Measurements from ENCODE around the gene PLA2G3.
A peak's percentile ranks its signal among the peaks of the same experiment; 100 is the strongest.
"Not testable (repeated sequence)": the region's sequence is repeated elsewhere in the genome, so short reads cannot be mapped to it uniquely, and the experiment has no call there.

Gene PLA2G3

GRCh38 chr22:31099841-31100761 is 40.2 kb downstream of the PLA2G3 start:
- DNase-seq (ENCODE audit: low spot score): no peak

GRCh38 chr22:31099386-31099785 is 40.9 kb downstream of the PLA2G3 start:
- DNase-seq (ENCODE audit: low spot score): no peak

GRCh38 chr22:31098632-31099110 is 41.6 kb downstream of the PLA2G3 start:
- DNase-seq (ENCODE audit: low spot score): peak; percentile 93

GRCh38 chr22:31097941-31098631 is 42.2 kb downstream of the PLA2G3 start:
- DNase-seq (ENCODE audit: low spot score): no peak

GRCh38 chr22:31097539-31097938 is 42.8 kb downstream of the PLA2G3 start:
- DNase-seq (ENCODE audit: low spot score): not testable (repeated sequence)

- DNase-seq (ENCODE audit: low spot score): no peak
These were observed 43.5 kb downstream of the PLA2G3 start for GRCh38 chr22:31096657-31097279.

- no peak for DNase-seq (ENCODE audit: low spot score)
These were observed 44.6 kb downstream of the PLA2G3 start for GRCh38 chr22:31095637-31096249.

- DNase-seq (ENCODE audit: low spot score): no peak
These were observed 45.6 kb downstream of the PLA2G3 start for GRCh38 chr22:31094741-31095140.

- no peak for DNase-seq (ENCODE audit: low spot score)
These were observed 46.2 kb downstream of the PLA2G3 start for GRCh38 chr22:31094021-31094551.

- no peak for DNase-seq (ENCODE audit: low spot score)
These were observed 47.0 kb downstream of the PLA2G3 start for GRCh38 chr22:31093086-31093850.

GRCh38 chr22:31092161-31092560 is 48.1 kb downstream of the PLA2G3 start:
- DNase-seq (ENCODE audit: low spot score): no peak

GRCh38 chr22:31091106-31091975 is 49.0 kb downstream of the PLA2G3 start:
- DNase-seq (ENCODE audit: low spot score): no peak

GRCh38 chr22:31090217-31091085 is 49.9 kb downstream of the PLA2G3 start:
- no peak for DNase-seq (ENCODE audit: low spot score)

GRCh38 chr22:31089160-31090100 is 50.9 kb downstream of the PLA2G3 start:
- DNase-seq (ENCODE audit: low spot score): peak; percentile 64

GRCh38 chr22:31088233-31088986 is 51.9 kb downstream of the PLA2G3 start:
- no peak for DNase-seq (ENCODE audit: low spot score)

GRCh38 chr22:31087744-31088215 is 52.5 kb downstream of the PLA2G3 start:
- DNase-seq (ENCODE audit: low spot score): no peak

- no peak for DNase-seq (ENCODE audit: low spot score)
These were observed 53.5 kb downstream of the PLA2G3 start for GRCh38 chr22:31086703-31087330.

All from iPS-NIHi11 (cell line).